Activated CD8-positive, alpha-beta memory T cell treated with anti-CD3 and anti-CD28 coated beads, Interleukin-2, amount 50 U/mL, for 1 hour (primary cell): ENCODE measurements around the gene USP9Y.
"Not testable (repeated sequence)": the region's sequence is repeated elsewhere in the genome, so short reads cannot be mapped to it uniquely, and the experiment has no call there.

ENCODE experiments used
- DNase-seq: peaks from one replicate; pipeline ENCODE4 v3.0.0-alpha.2; 2020; ENCODE audit errors: extremely low read depth

USP9Y gene

GRCh38 chrY:12701181-12701695, at the start of gene USP9Y:
USP9Y (plus strand) TSS chrY:12701231; CDS start chrY:12709448, 8,217 bp downstream.
- DNase-seq, result no peak

GRCh38 chrY:12651621-12652036, 49.4 kb upstream of the USP9Y start:
- no peak for DNase-seq

GRCh38 chrY:12661745-12662681, 39.0 kb upstream of the USP9Y start:
- DNase-seq, result no peak

- DNase-seq, result no peak
Measured at GRCh38 chrY:12662745-12663591, 38.1 kb upstream of the USP9Y start.

GRCh38 chrY:12663845-12664244, 37.2 kb upstream of the USP9Y start:
- DNase-seq, result not testable (repeated sequence)

- no peak for DNase-seq
Measured at GRCh38 chrY:12678111-12678510, 22.9 kb upstream of the USP9Y start.

GRCh38 chrY:12681535-12681934, 19.5 kb upstream of the USP9Y start:
- DNase-seq, result no peak

- DNase-seq, result no peak
Measured at GRCh38 chrY:12688337-12688736, 12.7 kb upstream of the USP9Y start.

- no peak for DNase-seq
Measured at GRCh38 chrY:12700087-12700486, 944 bp upstream of the USP9Y start.

- no peak for DNase-seq
Measured at GRCh38 chrY:12702174-12702573, 1.1 kb downstream of the USP9Y start.

GRCh38 chrY:12710460-12710859, 9.4 kb downstream of the USP9Y start:
- no peak for DNase-seq

- DNase-seq, result no peak
Measured at GRCh38 chrY:12715376-12715775, 14.3 kb downstream of the USP9Y start.

- DNase-seq, result no peak
Measured at GRCh38 chrY:12729746-12730145, 28.7 kb downstream of the USP9Y start.

- DNase-seq, result no peak
Measured at GRCh38 chrY:12733625-12734024, 32.6 kb downstream of the USP9Y start.

- no peak for DNase-seq
Measured at GRCh38 chrY:12734051-12734450, 33.0 kb downstream of the USP9Y start.

- no peak for DNase-seq
Measured at GRCh38 chrY:12741414-12741813, 40.4 kb downstream of the USP9Y start.

GRCh38 chrY:12742725-12743124, 41.7 kb downstream of the USP9Y start:
- DNase-seq, result no peak

- DNase-seq, result no peak
Measured at GRCh38 chrY:12744091-12744490, 43.1 kb downstream of the USP9Y start.

- DNase-seq, result no peak
Measured at GRCh38 chrY:12749293-12749692, 48.3 kb downstream of the USP9Y start.

- DNase-seq, result no peak
Measured at GRCh38 chrY:12752856-12753255, 51.8 kb downstream of the USP9Y start.

- no peak for DNase-seq
Measured at GRCh38 chrY:12756021-12756420, 55.0 kb downstream of the USP9Y start.

- DNase-seq, result no peak
Measured at GRCh38 chrY:12765976-12766375, 64.9 kb downstream of the USP9Y start.
